Dedifferentiated amniotic fluid mesenchymal stem cell (primary cell): ENCODE data around the gene SSBP2.
"Not testable (repeated sequence)": the region's sequence is repeated elsewhere in the genome, so short reads cannot be mapped to it uniquely, and the experiment has no call there.

Source experiments
- DNase-seq: peaks from one replicate; pipeline ENCODE4 v3.0.0-alpha.2; 2016; ENCODE audit errors: extremely low spot score

The SSBP2 gene

GRCh38 chr5:81427566-81427965 is 323.3 kb downstream of the SSBP2 start:
- DNase-seq = no peak

- no peak for DNase-seq
Observed at GRCh38 chr5:81426359-81427030, 324.4 kb downstream of the SSBP2 start.

- peak; percentile 81 for DNase-seq
Observed at GRCh38 chr5:81425569-81425968, 325.3 kb downstream of the SSBP2 start.

GRCh38 chr5:81424728-81425127 is 326.2 kb downstream of the SSBP2 start:
- DNase-seq = peak; percentile 52

GRCh38 chr5:81422671-81423070 is 328.2 kb downstream of the SSBP2 start:
- DNase-seq = peak; percentile 96

GRCh38 chr5:81420039-81420667 is 330.7 kb downstream of the SSBP2 start:
- DNase-seq = peak; percentile 91

GRCh38 chr5:81418606-81419005 is 332.3 kb downstream of the SSBP2 start:
- DNase-seq = no peak

GRCh38 chr5:81417052-81417451 is 333.8 kb downstream of the SSBP2 start:
- DNase-seq = no peak

- DNase-seq = peak; percentile 83
Observed at GRCh38 chr5:81409896-81410295, 341.0 kb downstream of the SSBP2 start.

- DNase-seq = no peak
Observed at GRCh38 chr5:81409361-81409760, 341.5 kb downstream of the SSBP2 start.

- DNase-seq = no peak
Observed at GRCh38 chr5:81408496-81408895, 342.4 kb downstream of the SSBP2 start.

GRCh38 chr5:81407811-81408210 is 343.1 kb downstream of the SSBP2 start:
- DNase-seq = not testable (repeated sequence)

GRCh38 chr5:81405126-81405891 is 345.6 kb downstream of the SSBP2 start:
- no peak for DNase-seq

- DNase-seq = no peak
Observed at GRCh38 chr5:81402192-81402930, 348.5 kb downstream of the SSBP2 start.

- DNase-seq = no peak
Observed at GRCh38 chr5:81401266-81401665, 349.6 kb downstream of the SSBP2 start.

GRCh38 chr5:81400375-81400774 is 350.5 kb downstream of the SSBP2 start:
- no peak for DNase-seq

GRCh38 chr5:81398741-81399140 is 352.2 kb downstream of the SSBP2 start:
- no peak for DNase-seq

- no peak for DNase-seq
Observed at GRCh38 chr5:81397176-81397575, 353.7 kb downstream of the SSBP2 start.

GRCh38 chr5:81395262-81395661 is 355.6 kb downstream of the SSBP2 start:
- DNase-seq = no peak

- no peak for DNase-seq
Observed at GRCh38 chr5:81393783-81394718, 356.8 kb downstream of the SSBP2 start, which contains the start of gene ACOT12. ACOT12 (minus strand) TSS chr5:81394134; CDS start chr5:81394114, 20 bp downstream.

GRCh38 chr5:81393430-81393782 is 357.5 kb downstream of the SSBP2 start:
- no peak for DNase-seq
